Astrocyte of the hippocampus (primary cell): Measurements from ENCODE around the gene MPDZ.
A peak's percentile ranks its signal among the peaks of the same experiment; 100 is the strongest.

Source experiments
- DNase-seq: peaks from one replicate; pipeline ENCODE4 v3.0.0; 2011; ENCODE audit warnings: low read depth, low spot score

The MPDZ gene

DNA sequence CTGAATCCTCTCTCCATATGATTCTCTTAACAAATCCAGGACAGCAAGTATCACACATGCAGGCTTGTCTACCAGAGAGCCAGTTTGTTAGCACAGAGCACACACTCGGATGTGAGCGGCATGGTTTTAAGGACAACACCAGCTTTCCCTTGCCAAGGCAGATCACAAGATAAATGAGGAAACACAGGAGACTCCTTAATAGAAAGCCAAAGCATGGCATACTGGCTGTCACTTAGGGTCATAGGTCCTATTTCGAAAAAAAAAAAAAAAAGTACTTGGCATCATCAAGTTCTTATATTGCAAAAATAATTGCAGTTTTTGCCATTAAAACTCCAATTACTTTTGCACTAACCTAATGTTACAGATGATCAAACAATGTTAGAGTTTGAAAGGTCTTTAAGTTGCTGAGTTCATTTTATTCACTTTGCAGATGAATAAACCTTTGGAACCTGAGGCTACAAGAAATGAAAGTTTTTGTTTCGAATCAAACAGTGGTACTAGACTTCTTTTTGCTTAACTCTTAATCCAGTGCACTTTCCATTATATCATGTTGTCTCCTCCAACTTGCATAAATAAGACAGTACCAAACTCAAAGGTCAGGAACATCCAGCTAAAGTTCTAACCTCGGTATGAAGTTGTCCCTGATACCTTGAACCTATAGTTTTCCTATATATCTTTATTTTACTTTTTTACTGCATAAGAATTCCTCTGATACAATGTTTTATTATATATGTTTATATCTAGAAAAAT lies 138.5 kb downstream of the MPDZ start:
- peak; percentile 27 for DNase-seq

DNA sequence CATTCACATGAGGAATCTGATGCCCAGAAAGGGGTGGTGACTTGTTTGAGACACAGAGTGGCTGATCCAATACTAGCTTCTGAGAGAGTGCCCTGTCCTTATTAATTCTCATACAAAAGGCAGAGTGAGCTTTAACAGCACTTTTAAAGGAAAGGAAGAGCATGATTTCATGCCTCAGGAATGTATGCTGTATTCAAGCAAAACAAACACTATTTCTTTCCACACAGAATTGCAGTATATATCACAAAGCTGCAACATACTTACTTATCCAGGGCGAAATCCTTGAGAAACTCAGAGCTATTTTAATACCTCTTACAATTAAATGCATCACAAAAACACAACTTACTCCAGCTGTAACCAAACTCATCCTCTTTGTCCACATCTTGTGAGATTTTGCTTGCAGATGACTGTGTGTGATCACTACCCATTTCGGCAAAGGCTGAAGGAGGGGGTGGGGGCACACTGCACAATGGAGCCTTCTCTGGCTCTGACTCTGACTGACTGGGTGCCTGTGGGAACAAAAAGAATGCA lies 139.8 kb downstream of the MPDZ start:
- DNase-seq = peak; percentile 93

DNA sequence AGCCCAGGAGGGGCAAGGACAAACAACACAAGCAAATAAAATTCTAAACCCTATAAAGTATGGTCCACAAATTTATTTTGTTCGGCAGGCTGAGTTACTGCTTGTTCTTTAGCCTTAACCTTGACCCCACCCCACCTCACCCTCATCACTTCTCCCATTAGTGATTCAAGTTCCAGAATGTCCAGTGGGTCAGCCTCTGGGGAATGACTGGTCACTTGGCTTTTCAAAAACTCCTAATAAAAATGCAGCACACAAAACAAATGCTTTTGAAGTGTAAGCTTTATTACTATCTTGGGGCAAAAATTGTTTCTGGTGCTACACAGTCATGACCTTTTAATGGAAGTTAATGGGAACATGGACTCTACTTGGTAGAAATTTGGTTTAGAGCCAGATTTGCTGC lies 142.1 kb downstream of the MPDZ start:
- DNase-seq = no peak

DNA sequence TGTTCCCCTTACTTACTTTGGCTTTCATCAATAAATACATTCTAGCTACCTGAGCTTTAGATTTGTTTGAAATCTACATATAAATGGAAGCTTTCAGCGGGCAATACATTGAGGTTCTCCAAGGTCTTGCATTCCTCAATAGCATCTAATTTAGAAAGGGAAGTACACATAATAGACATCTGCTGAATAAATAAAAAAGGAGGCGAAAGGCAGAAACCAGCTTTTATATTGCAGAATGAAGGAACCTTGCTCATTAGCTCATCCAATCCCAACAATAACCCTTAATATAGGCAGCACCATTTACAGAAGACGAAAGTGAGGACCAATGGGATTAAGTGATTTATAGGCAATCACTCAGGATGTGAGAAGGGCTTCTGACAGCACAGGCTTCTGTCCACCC lies 147.5 kb downstream of the MPDZ start:
- no peak for DNase-seq

DNA sequence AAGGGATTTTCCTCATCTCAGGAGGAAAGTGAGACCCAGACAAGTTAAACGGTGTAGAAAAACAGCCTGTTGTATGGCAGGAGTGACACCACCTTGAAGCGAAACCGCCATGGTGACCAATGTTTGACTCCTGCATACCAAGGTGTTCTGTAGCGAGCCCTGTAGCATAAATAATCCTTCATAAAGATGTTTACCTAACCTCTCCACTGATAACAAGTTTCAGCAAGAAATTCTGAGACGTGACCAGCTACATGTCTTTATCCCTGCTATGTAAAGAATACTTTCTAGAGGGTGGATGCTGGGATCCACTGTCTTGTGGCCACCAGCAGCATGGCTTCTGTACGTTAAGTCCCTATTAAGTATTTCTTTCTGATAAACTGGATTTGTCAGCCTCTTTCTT lies 148.1 kb downstream of the MPDZ start:
- DNase-seq = no peak

DNA sequence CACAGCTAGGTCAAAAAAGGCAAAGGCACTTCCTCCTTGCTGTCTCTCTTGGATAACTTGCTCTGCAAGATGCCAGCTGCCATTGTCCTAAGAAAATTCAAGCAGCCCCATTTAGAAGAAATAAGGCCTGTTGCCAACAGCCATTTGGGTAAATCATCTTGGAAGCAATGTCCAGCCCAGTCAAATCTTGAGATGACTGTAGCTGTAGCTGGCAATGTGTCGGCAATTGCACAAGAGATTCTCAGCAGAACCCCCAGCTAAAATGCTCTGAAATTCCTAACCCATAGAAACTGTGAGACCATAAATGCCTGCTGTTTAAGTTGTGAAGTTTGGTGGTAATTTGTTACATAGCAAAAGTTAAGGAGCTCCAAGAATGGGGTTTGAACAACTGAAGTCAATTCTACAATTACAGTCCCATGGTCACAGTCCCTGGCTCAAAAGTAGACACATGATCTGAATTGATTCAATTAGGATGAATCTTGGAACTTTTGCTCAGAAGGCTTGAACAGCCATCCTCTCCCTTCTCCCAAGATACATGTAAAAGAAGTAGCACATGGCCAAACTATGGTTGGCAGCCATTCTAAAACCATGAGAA lies 151.1 kb downstream of the MPDZ start:
- DNase-seq = no peak

DNA sequence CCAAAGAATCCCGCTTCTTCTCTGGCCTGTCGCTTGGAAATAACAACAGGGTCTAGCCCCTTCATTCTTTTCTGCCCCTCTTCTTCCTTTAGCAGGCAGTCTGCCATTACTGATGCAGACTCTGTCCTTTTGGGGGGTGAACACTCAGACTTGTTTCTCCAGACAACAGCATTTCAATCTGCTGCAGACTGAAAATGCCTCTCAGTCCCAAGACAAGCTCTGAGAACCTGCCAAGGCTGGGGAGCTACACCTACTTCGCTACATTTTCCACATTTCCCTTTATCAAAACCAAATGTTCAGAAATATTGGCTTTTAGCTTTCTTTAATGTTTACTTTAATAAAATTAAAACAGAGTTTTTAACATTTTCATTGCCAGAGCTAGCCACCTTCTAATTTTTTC lies 152.4 kb downstream of the MPDZ start:
- DNase-seq = no peak

DNA sequence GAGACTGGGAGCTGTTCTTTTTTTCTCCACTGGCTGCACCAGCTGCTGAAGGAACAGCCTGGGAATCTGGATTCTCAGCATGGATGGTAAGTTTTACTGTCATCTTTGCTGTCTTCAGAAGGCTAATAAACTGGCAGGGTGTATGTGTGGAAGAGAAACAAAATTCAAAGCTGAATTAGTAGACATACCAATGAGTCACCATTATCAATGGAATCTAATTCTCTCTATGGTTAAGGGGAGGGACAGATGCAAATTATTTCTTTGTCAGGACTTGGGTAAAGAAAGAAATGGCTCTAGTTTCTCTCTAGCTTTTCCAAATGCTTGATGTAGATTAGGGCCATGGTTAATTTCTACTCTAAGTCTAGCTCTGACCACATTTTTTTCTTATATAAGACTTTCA lies 154.2 kb downstream of the MPDZ start:
- DNase-seq = no peak

DNA sequence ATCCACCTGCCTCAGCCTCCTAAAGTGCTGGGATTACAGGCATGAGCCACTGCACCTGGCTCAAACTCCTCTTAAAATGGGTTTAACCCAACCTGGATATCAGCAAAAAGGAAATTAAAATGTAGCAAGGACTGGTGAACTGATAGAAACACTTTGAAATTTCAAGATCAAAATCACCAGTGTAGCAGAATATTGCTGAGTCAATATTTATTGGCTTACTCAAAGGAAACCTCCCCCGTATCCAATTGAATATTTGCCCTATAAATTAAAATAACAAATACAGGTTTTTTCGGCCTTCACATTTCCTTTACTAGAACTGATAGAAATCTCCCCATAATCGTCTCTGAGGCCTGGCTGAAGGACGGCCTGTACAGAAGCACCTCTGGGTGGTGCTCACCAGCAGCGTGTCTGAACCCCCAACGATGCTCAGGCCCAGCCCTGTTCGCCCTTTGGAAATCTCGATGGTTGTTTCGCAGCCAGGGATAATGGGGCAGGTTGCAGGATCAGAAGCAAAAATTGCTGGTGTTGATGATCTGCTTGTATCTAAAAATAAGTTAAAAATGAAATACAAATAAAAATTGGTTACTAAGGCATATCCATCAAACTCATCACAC lies 156.6 kb downstream of the MPDZ start:
- DNase-seq = no peak

DNA sequence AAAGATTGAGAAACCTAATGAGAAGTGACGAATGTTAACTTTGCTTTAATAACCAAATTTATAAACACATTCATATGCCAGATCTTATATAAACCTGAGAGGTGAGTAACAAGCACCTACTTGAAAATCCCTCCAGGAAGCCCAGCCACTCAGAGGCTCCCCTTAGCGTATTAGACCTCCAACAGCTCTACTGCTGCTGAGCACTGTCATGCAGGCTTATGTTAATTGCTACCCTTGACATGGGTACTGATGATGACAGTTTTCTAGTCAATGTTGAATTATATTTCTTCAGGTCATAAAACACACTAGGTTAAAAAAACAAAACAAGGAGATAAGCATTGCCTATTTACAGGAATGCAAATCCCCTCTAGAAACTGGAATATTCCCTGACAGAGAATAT lies 161.2 kb downstream of the MPDZ start:
- no peak for DNase-seq

DNA sequence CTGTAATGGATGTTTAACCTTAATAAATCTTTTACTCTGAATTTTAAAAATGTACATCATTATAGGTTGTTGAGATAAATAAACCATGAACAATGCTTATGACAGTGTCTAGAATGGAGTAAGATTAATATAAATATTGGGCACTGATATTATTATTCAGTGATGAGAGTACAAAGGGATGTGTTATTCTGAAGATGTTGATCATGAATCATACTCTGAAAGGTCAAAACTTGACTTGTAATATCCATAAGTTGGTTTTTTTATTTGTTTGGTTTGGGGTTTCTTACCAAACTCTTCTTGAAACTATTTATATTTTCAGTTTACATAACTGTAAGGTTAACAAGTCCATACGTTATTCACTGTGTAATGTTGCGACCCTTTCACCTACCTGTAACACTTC lies 163.2 kb downstream of the MPDZ start:
- no peak for DNase-seq

DNA sequence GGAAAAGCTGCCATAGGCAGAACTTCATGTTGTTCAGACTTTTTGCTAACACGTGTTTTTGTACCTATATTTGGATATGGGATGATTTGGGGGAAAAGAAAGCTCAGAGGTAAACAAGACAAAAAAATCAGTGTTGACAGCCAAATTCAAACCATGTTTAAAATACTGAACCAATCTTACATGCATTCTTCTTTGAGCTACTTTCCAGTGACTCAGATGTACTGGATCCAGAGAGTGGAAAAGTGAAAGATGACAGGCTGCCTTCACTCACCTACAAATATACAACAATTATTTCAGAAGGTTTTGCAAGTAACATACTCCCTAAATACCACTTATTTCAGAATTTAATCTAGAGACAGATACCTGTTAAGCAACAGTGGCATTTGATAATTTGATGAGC lies 165.7 kb downstream of the MPDZ start:
- DNase-seq = peak; percentile 14

DNA sequence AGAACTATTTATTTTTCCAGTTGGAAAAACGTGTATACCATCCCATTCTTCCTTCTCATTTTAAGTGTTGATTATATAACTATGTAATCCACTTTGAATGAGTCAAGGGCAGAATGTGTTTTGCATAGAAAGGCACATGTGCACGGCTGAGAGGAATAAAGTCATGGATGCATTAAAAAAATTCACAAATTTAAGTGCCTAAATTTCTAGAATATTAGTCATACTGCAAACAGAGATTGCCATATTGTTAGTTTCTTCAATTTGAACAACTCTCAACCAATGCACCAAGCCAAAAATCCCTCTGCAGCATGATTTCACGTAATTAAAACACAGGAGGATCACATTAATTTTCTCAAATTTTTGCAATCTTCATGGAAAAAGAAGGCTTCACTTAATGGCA lies 166.3 kb downstream of the MPDZ start:
- DNase-seq = peak; percentile 11

DNA sequence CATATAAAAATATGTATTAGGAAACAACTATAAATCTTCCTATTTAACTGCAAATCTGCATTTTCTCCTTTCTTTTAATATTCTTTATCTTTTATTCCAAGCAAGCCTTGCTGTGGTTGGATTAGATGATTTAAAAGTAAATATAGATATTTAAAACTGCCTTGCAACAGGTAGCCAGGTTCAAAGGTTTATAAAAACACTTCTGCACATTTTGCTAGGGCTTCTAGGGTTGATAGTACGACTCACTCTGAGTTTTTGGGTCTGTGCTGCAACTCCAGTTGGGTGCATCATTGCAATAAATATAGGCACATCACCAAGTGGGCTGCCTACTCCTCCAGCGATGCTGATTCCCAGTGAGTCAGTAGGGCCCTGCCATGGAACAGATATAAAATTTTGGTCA lies 167.7 kb downstream of the MPDZ start:
- no peak for DNase-seq

DNA sequence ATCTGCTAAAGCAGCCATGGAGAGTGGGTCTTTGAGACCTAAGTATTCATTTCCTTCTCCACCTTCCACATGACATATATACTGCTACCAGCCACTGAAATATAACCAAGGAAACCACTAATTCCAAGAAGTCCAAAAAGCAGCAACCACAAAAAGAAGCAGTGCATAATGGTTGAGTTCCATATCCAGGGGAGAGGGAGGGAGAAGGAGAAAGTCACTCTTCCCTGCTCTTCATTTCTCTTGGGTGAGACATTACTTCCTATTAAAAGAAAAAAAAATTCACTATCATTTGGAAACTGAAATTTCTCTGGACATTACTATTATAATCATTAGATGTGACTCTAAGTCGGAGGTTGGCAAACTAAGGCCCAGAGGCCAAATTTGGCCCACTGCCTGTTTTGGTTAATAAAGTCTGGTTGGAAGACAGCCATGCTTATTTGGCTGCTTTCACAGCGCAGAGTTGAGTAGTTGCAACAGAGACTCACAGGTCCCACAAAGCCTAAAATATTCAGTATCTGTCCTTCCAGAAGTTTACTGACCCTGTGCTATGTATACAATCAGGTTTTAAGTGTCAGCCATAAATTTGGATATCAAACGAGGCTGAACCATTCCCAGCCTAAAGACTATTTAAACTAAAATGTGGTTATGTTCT lies 168.6 kb downstream of the MPDZ start:
- peak; percentile 82 for DNase-seq

DNA sequence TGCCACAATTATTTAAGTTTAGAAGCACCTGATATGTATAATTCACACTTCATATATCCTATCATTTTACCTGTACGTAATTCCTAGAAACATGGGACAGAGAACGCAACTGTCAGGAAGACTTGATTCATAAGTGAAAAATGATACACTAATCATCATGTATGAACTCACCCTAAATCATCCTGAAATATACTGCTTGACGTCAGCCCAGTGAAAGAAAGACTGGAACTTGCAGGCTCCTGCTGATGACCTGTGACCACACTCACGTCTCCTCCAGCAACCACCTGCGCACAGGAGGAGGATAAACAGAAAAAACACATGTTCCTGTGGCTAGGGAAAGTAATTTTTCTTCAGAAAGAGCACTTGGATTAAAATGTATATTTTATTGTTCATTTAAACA lies 169.7 kb downstream of the MPDZ start:
- no peak for DNase-seq

DNA sequence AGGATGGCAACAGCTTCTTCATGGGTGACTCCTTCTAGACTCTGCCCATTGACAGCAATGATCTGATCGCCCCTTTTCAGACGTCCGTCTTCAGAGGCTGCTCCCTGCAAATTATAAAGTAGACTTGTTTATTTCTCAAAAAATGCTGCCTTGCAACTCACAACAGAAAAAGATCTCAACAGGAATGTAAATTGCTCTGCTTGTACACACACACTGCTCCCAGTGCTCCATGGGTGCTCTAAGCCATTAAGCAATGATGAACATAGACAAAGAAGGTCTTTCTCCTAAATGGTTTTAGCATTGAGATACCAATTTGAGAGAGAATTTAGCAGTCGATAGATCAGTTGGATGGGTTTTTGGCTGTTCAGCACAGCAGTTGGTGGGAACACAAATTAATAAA lies 172.5 kb downstream of the MPDZ start:
- no peak for DNase-seq

DNA sequence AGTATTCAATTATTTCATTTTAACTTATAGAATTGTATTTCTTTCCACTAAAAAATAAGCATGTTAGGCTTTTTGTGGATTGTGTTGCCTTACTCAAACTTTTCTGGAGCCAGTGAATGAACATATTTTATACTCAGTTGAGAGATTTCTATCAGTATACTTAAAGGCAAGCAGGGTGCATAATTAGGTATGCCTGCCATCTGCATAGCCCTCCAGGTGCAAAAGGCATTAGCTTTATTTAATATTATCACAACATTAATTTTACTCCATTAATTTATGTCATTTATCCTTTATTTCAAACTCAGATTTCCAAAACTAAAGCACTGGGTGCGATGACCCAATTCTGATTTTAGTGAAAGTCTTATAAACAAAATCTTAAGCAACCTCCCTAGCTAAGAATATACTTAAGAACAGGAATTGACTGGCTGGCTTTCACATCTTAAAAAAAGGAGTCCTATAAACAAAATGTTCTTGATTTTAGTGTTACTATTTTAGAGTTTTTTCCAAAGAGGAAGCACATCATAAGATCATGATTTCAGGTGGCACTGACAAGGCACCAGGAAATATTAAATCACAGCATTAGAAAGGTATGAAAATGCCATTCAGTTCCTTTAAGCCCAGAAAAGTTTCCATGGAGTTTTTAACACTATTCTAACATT lies 178.4 kb downstream of the MPDZ start:
- no peak for DNase-seq

DNA sequence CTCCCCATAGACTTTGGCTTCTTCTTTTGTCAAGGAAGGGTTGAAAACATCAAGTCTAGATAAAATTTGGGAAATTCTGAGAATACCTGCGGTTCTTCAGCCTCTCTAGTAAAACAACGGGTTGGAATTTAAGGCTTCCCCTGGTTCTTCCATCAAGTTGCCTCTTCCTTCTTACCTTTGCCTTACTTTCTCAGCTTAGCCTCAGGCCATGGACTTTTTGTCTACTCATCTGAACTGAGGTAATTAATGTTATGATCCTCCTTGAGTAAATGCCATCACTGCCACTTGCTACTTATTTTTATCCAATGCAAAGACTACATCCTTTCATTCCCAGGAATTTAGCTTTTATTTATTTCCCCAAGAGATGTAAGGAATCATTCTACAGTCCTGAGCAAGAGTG lies 184.4 kb downstream of the MPDZ start:
- DNase-seq = no peak

DNA sequence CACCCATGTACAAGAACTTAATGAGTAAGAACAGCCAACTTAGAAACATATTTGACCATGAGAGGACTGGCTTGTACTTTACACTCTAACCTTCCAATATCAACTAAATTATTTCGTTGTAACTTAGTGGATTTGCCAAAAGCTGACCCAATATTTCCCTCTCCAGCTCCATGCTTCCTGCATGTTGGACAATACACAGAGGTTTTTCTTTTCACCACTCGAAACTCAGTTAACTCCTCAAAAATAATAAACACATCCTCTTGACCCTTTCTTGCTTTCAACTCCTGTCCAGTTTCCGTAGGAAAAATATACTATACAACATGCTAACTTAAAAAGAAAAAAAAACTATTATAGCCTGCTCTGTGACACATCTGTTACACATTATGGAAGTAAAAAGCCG lies 188.9 kb downstream of the MPDZ start:
- DNase-seq = no peak

DNA sequence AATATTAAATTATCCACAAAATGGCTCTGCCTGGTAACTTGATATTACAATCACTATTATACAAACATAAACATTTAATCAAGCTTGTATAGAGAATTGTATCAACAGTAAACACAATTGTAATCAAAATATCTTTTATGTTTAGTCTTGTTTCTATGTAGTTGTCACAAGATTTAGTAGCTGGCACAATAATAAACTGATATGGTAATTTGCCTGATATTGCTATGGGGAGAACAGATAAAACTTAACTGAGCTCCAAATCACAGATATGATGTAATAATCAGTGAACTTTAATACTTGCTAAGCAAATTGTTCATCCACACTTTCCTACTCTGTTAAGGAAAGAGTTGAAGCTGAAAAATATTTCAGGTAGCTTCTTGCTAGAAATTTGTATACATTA lies 189.8 kb downstream of the MPDZ start:
- DNase-seq = no peak
